ENCODE results near the gene FOXO3.

Gene FOXO3

DNA sequence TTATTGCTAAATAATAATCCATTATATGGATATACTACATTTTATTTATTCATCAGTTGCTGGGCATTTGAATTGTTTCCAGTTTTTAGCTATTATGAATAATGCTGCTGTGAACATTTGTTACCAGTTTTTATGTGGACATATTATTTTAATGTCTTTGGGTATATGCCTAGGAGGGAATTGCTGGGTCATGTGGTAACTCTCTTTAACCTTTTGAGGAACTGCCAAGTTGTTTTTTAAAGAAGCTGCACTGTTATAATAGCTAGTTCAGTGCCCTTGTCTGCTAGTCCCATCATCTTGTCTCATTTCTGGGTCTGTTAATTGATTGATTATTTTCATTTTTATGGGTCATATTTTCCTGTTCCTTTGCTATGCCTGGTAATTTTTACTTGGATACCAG lies 56.3 kb downstream of the FOXO3 start:
- Histone ChIP-seq H3K36me3 (ENCODE audit: control insufficient read depth in 4 of 4, insufficient read depth in 4 of 4, low read length in 3 of 4) (peaks cover 0 to 2% (median 0%) of the 10 kb centered on the region in 4 experiments), H3K27ac (ENCODE audit: insufficient read depth in 1 of 2, low read depth in 1 of 2, low read length in 2 of 2, poor library complexity in 1 of 2, severe bottlenecking in 2 of 2) (no peak overlapping the region)
- POLR2A ChIA-PET: no interaction called here

GRCh38 chr6:108618623-108619152 lies 58.0 kb downstream of the FOXO3 start:
- Histone ChIP-seq H3K9me3 (ENCODE audit: control extremely low read depth in 1 of 5, control insufficient read depth in 4 of 5, insufficient read depth in 2 of 5, low read depth in 1 of 5, low read length in 4 of 5) (no peaks in the 10 kb centered on the region), H3K4me3 (ENCODE audit: control insufficient read depth in 1 of 7, extremely low read depth in 1 of 7, insufficient read depth in 4 of 7, low read depth in 2 of 7, low read length in 6 of 7) (no peak overlapping the region), H3K27ac (ENCODE audit: insufficient read depth in 1 of 2, low read depth in 1 of 2, low read length in 2 of 2, poor library complexity in 1 of 2, severe bottlenecking in 2 of 2) (no peak overlapping the region), H3K36me3 (ENCODE audit: control insufficient read depth in 4 of 4, insufficient read depth in 4 of 4, low read length in 3 of 4) (no peaks in the 10 kb centered on the region), H3K27me3 (replicated peaks in 2 of 5; ENCODE audit: control insufficient read depth in 4 of 5, insufficient read depth in 5 of 5, low read length in 4 of 5) (no peaks in the 10 kb centered on the region), H3K4me1 (ENCODE audit: control extremely low read depth in 1 of 4, control insufficient read depth in 4 of 4, insufficient read depth in 4 of 4, low read length in 3 of 4) (peaks cover 0 to 29% (median 18%) of the 10 kb centered on the region in 4 experiments)
- ChIA-PET POLR2A (interaction anchor here (0.8 kb wide), 1 partner anchor 32 kb away, joined by 3 read pairs; no protein-coding TSS in a partner anchor), CTCF (interaction anchor here (1.0 kb wide), 1 partner anchor 12 kb away, joined by 3 read pairs; no protein-coding TSS in a partner anchor)
- no peak for DNase-seq
- WGBS (ENCODE audit: insufficient coverage): 90% methylated on average over 3 of the region's 3 CpGs

More for the DNA sequence above, 56.3 kb downstream of the FOXO3 start:
- no peak overlapping the region for H3K4me3 ChIP-seq (ENCODE audit: control insufficient read depth in 1 of 7, extremely low read depth in 1 of 7, insufficient read depth in 4 of 7, low read depth in 2 of 7, low read length in 6 of 7)
- CTCF ChIA-PET: interaction anchor here (0.9 kb wide), 1 partner anchor 11 kb away, joined by 5 read pairs; no protein-coding TSS in a partner anchor
- H3K4me1 ChIP-seq (ENCODE audit: control extremely low read depth in 1 of 4, control insufficient read depth in 4 of 4, insufficient read depth in 4 of 4, low read length in 3 of 4): peaks cover 0 to 17% (median 13%) of the 10 kb centered on the region in 4 experiments
- peak in 2 of 3 donors; percentile 49 to 60 for DNase-seq
- H3K9me3 ChIP-seq (ENCODE audit: control extremely low read depth in 1 of 5, control insufficient read depth in 4 of 5, insufficient read depth in 2 of 5, low read depth in 1 of 5, low read length in 4 of 5): peaks cover 0 to 5% (median 0%) of the 10 kb centered on the region in 5 experiments
- no peaks in the 10 kb centered on the region for H3K27me3 ChIP-seq (replicated peaks in 2 of 5; ENCODE audit: control insufficient read depth in 4 of 5, insufficient read depth in 5 of 5, low read length in 4 of 5)

DNA sequence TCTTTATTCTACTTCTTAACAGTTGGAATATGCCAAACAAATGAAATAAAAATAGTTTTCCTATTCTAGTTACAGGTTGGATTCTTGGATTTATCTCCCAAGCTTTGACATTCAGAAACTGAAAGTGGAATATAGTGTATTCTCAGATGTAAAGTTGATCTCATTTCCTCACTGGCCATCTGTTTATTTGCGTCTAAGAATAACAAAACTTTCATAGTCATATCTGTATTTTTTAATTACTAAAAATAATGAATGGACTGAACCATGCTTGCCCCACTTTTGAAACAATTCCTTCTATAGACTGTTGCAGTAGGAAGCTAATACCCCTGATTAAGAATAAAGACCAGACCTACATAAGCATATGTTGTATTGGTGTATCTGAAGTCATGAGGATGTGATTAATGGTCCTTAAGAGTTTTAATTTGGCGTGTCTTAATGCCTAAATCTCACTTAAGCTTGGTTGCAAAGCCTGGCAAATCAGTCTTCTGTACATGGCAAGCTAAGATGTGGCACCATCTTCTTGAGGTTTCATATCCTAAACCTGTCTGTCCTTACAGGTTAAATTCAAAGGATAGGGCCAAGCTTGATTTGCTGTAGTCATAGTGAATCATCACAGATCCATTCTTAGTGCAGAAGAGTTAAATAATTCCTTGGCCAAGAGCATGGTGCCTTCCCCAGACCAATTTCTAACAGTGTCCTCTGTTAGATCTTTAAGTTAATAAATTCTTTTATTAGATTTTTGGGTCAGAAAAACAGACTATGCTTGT lies 58.9 kb downstream of the FOXO3 start:
- no peak for DNase-seq
- no CpG with 5 or more reads among the region's 2 CpGs for WGBS (ENCODE audit: insufficient coverage)
- no peaks in the 10 kb centered on the region for H3K27me3 ChIP-seq (replicated peaks in 2 of 5; ENCODE audit: control insufficient read depth in 4 of 5, insufficient read depth in 5 of 5, low read length in 4 of 5)
- ChIA-PET POLR2A (no interaction called here), CTCF (no interaction called here)
- H3K27ac ChIP-seq (ENCODE audit: insufficient read depth in 1 of 2, low read depth in 1 of 2, low read length in 2 of 2, poor library complexity in 1 of 2, severe bottlenecking in 2 of 2): no peak overlapping the region
- H3K4me3 ChIP-seq (ENCODE audit: control insufficient read depth in 1 of 7, extremely low read depth in 1 of 7, insufficient read depth in 4 of 7, low read depth in 2 of 7, low read length in 6 of 7): no peak overlapping the region
- no peaks in the 10 kb centered on the region for H3K36me3 ChIP-seq (ENCODE audit: control insufficient read depth in 4 of 4, insufficient read depth in 4 of 4, low read length in 3 of 4)
- H3K4me1 ChIP-seq (ENCODE audit: control extremely low read depth in 1 of 4, control insufficient read depth in 4 of 4, insufficient read depth in 4 of 4, low read length in 3 of 4): peaks cover 0 to 29% (median 18%) of the 10 kb centered on the region in 4 experiments
- no peaks in the 10 kb centered on the region for H3K9me3 ChIP-seq (ENCODE audit: control extremely low read depth in 1 of 5, control insufficient read depth in 4 of 5, insufficient read depth in 2 of 5, low read depth in 1 of 5, low read length in 4 of 5)

DNA sequence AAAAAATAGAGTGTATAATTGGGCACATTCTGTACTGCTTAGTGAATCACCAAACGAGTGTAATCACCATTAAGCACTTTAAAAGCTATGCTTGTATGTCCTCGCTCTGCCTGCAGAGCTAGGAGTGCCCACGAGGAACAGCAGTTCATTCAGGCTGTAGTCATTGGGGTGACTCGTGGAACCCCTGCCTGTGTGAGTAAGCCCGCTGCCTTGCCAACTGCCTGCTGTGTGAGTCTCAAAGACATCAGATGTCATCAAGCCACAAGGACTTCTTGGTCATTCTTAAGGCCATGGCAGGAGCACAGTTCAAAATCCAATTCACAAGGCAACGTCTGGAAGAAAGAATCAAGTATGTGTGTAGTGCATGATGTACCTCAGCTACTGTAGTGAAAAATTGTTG lies 60.4 kb downstream of the FOXO3 start:
- no peaks in the 10 kb centered on the region for H3K9me3 ChIP-seq (ENCODE audit: control extremely low read depth in 1 of 5, control insufficient read depth in 4 of 5, insufficient read depth in 2 of 5, low read depth in 1 of 5, low read length in 4 of 5)
- no peaks in the 10 kb centered on the region for H3K27me3 ChIP-seq (replicated peaks in 2 of 5; ENCODE audit: control insufficient read depth in 4 of 5, insufficient read depth in 5 of 5, low read length in 4 of 5)
- peak in 2 of 3 donors; percentile 59 to 70 for DNase-seq
- ChIA-PET POLR2A (interaction anchor here (1.1 kb wide), 1 partner anchor 62 kb away, joined by 4 read pairs; no protein-coding TSS in a partner anchor), CTCF (interaction anchor here (0.7 to 1.2 kb wide), 3 partner anchors 9 to 214 kb away, joined by 3 to 4 read pairs (median 3); no protein-coding TSS in a partner anchor)
- H3K27ac ChIP-seq (ENCODE audit: insufficient read depth in 1 of 2, low read depth in 1 of 2, low read length in 2 of 2, poor library complexity in 1 of 2, severe bottlenecking in 2 of 2): no peak overlapping the region
- no peaks in the 10 kb centered on the region for H3K36me3 ChIP-seq (ENCODE audit: control insufficient read depth in 4 of 4, insufficient read depth in 4 of 4, low read length in 3 of 4)
- H3K4me3 ChIP-seq (ENCODE audit: control insufficient read depth in 1 of 7, extremely low read depth in 1 of 7, insufficient read depth in 4 of 7, low read depth in 2 of 7, low read length in 6 of 7): no peak overlapping the region
- peaks cover 0 to 36% (median 20%) of the 10 kb centered on the region in 4 experiments for H3K4me1 ChIP-seq (ENCODE audit: control extremely low read depth in 1 of 4, control insufficient read depth in 4 of 4, insufficient read depth in 4 of 4, low read length in 3 of 4)
- 100% methylated on average over 5 of the region's 6 CpGs for WGBS (ENCODE audit: insufficient coverage)

DNA sequence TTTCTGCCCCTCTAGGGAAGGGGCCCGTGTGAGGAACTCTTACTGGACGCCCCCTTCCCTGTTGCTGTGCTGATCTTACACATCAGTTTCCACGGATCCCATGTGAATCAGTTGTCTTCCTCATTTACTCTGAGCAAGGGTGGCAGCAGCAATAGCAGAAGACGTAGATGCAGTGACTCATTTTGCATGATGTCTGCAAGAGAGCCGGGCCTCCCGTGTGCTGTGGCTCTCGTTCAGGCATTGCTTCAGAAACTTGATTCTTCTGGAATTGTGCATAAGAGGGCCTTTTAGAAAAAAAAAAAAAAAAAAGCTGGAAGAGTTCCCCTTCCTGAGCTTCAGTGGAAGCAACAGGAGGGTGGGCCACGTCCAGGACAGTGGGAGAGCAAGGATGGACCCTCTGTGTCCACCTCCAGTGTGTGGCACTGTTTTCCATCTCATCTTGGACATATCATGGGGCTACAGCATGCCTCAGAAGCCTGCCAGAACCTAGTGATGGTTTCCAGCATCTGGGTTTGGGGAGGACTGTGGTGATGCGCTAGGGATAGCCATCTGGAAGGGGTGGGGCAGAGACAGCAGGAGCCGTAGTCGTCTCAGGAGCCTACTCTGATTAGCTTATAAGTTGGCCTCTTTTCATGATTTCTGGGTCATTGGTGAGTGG lies 62.1 kb downstream of the FOXO3 start:
- ChIA-PET CTCF (no interaction called here), POLR2A (no interaction called here)
- Histone ChIP-seq H3K27me3 (replicated peaks in 2 of 5; ENCODE audit: control insufficient read depth in 4 of 5, insufficient read depth in 5 of 5, low read length in 4 of 5) (no peaks in the 10 kb centered on the region), H3K9me3 (ENCODE audit: control extremely low read depth in 1 of 5, control insufficient read depth in 4 of 5, insufficient read depth in 2 of 5, low read depth in 1 of 5, low read length in 4 of 5) (no peaks in the 10 kb centered on the region), H3K36me3 (ENCODE audit: control insufficient read depth in 4 of 4, insufficient read depth in 4 of 4, low read length in 3 of 4) (no peaks in the 10 kb centered on the region), H3K4me1 (ENCODE audit: control extremely low read depth in 1 of 4, control insufficient read depth in 4 of 4, insufficient read depth in 4 of 4, low read length in 3 of 4) (peaks cover 0 to 34% (median 16%) of the 10 kb centered on the region in 4 experiments), H3K27ac (ENCODE audit: insufficient read depth in 1 of 2, low read depth in 1 of 2, low read length in 2 of 2, poor library complexity in 1 of 2, severe bottlenecking in 2 of 2) (peak overlapping the region in 1 of 2 experiments; percentile 7), H3K4me3 (ENCODE audit: control insufficient read depth in 1 of 7, extremely low read depth in 1 of 7, insufficient read depth in 4 of 7, low read depth in 2 of 7, low read length in 6 of 7) (no peak overlapping the region)
- WGBS (ENCODE audit: insufficient coverage): 94% methylated on average over 9 of the region's 11 CpGs
- peak; percentile 16 to 83 (median 70) for DNase-seq

- Histone ChIP-seq H3K27me3 (replicated peaks in 2 of 5; ENCODE audit: control insufficient read depth in 4 of 5, insufficient read depth in 5 of 5, low read length in 4 of 5) (no peaks in the 10 kb centered on the region), H3K4me3 (ENCODE audit: control insufficient read depth in 1 of 7, extremely low read depth in 1 of 7, insufficient read depth in 4 of 7, low read depth in 2 of 7, low read length in 6 of 7) (no peak overlapping the region), H3K9me3 (ENCODE audit: control extremely low read depth in 1 of 5, control insufficient read depth in 4 of 5, insufficient read depth in 2 of 5, low read depth in 1 of 5, low read length in 4 of 5) (no peaks in the 10 kb centered on the region), H3K36me3 (ENCODE audit: control insufficient read depth in 4 of 4, insufficient read depth in 4 of 4, low read length in 3 of 4) (no peaks in the 10 kb centered on the region), H3K27ac (ENCODE audit: insufficient read depth in 1 of 2, low read depth in 1 of 2, low read length in 2 of 2, poor library complexity in 1 of 2, severe bottlenecking in 2 of 2) (no peak overlapping the region), H3K4me1 (ENCODE audit: control extremely low read depth in 1 of 4, control insufficient read depth in 4 of 4, insufficient read depth in 4 of 4, low read length in 3 of 4) (peaks cover 2 to 37% (median 15%) of the 10 kb centered on the region in 4 experiments)
- no peak for DNase-seq
- WGBS (ENCODE audit: insufficient coverage): 100% methylated on average over 1 of the region's 1 CpG
- POLR2A ChIA-PET: interaction anchor here (0.7 kb wide), 1 partner anchor 8 kb away, joined by 3 read pairs; no protein-coding TSS in a partner anchor
- CTCF ChIA-PET: interaction anchor here (1.1 to 1.6 kb wide), 2 partner anchors 26 to 66 kb away, joined by 3 read pairs; no protein-coding TSS in a partner anchor
These were observed 63.3 kb downstream of the FOXO3 start for GRCh38 chr6:108623995-108624394.
